Upper lobe of left lung (tissue), 6 donors: Measurements from ENCODE around the gene SMYD3. TPM values are rescaled to one million over a fixed set of nuclear protein-coding genes. Genes with fewer than 3 reads are reported as not detected.

Source experiments
- ATAC-seq, 2 donors: fragments of 200-7000 bp; cut with Tn5 transposase; one replicate each; pipeline ENCODE4 v1.9.1; 2022; ENCODE audit warnings: mild to moderate bottlenecking in 2 of 2, moderate library complexity in 2 of 2; ENCODE audit not compliant: low FRiP score in 2 of 2
- DNase-seq, 2 donors: peaks; one replicate each; pipeline ENCODE4 v3.0.0-alpha.2; 2019 to 2020
- H3K27ac ChIP-seq, 4 donors: fragments of 200-600 bp; sonication (generic); one replicate each; pipeline ENCODE4 v1.5.1; 2016 to 2019
- H3K27me3 ChIP-seq, 4 donors: fragments of 200-600 bp; sonication (generic); one replicate each; pipeline ENCODE4 v1.5.1; 2017 to 2019
- H3K36me3 ChIP-seq, 4 donors: fragments of 200-600 bp; sonication (generic); one replicate each; pipeline ENCODE4 v1.5.1; 2016 to 2019
- H3K4me1 ChIP-seq, 4 donors: fragments of 200-600 bp; sonication (generic); one replicate each; pipeline ENCODE4 v1.5.1; 2018 to 2019
- H3K4me3 ChIP-seq, 4 donors: fragments of 200-600 bp; sonication (generic); one replicate each; pipeline ENCODE4 v1.5.1; 2017 to 2019; ENCODE audit warnings: mild to moderate bottlenecking in 2 of 4, moderate library complexity in 1 of 4
- H3K9me3 ChIP-seq, 4 donors: fragments of 200-600 bp; sonication (generic); one replicate each; pipeline ENCODE4 v1.5.1; 2018 to 2019
- EP300 ChIP-seq, 4 donors: sonication (generic); formaldehyde crosslinking; IDR thresholded peaks; one replicate each; pipeline ENCODE4 v1.5.1; 2017; ENCODE audit warnings: antibody characterized with exemption in 4 of 4, control low read depth in 2 of 4
- POLR2A ChIP-seq, 4 donors: fragments of 450-650 bp; IDR thresholded peaks; one replicate each; pipeline ENCODE4 v1.5.1; 2016 to 2017; ENCODE audit warnings: antibody characterized with exemption in 4 of 4, mild to moderate bottlenecking in 2 of 4
- POLR2AphosphoS5 ChIP-seq, 2 donors: sonication (generic); formaldehyde crosslinking; IDR thresholded peaks; one replicate each; pipeline ENCODE4 v1.5.1; 2017; ENCODE audit warnings: antibody characterized with exemption in 2 of 2
- WGBS, 2 donors: methylation state at CpG; one replicate each; pipeline ENCODE4 v1.1.5; 2017 to 2018; 5-methylcytosine and 5-hydroxymethylcytosine counted together
- total RNA-seq, 6 donors: library from RNA; depleted of rRNA in 4 of 6; stranded (reverse); fragments of >200 nt in 4 of 6; gene quantifications; one replicate each; pipeline versions ENCODE4 v1.1.0 to v1.2.1, GENCODE V29; 2016 to 2021
- TF ChIP-seq, protein P1 (sequence below), 6 experiments: fragments of 450-650 bp in 4 of 6; fragments of 200-600 bp in 2 of 6; sonication (generic) in 2 of 6; IDR thresholded peaks; one replicate each; pipeline ENCODE4 v1.5.1; 2016 to 2019; ENCODE audit warnings: antibody characterized with exemption in 6 of 6
- donor health status: DM: no; HTN: no; CAD: no; lungs with moderate emphysema.
- donor health status: DM: no; HTN: yes; CAD: no; lungs with severe emphysema.

SMYD3 gene
- total RNA-seq, 6 donors from 2014 or later, result 22.7 to 109 (median 34.0) TPM

DNA sequence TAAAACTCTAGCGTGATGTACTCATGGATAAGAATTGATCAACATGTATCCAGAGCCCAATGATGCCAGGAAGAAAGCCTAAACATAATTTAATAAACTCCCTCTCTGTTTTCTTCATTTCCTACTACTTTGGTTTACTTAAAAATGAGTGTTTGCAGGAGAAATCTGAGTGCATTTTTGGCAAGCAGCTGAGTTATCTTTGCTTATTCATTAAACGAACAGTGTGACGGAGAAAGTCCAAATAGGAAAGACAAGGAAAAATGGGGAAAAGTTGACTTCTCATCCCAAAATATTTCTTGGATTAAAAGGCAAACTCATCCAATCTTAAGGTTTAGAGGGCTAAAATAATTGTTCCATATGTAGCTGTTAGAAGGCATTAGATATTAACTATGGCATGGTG, 496.7 kb downstream of the SMYD3 start:
- Histone ChIP-seq H3K36me3 (no peaks in the 10 kb centered on the region), H3K4me1 (peaks cover 0 to 15% (median 0%) of the 10 kb centered on the region in 4 donors), H3K27ac (no peak overlapping the region), H3K27me3 (no peaks in the 10 kb centered on the region), H3K4me3 (no peak overlapping the region), H3K9me3 (no peaks in the 10 kb centered on the region)
- 74 to 75% methylated on average over 3 of the region's 3 CpGs for WGBS, 2 donors
- no peak for DNase-seq
- ATAC-seq, result no peak
- TF ChIP-seq POLR2A (IDR thresholded peaks at IDR 0.05), result no peak
- TF ChIP-seq EP300 (IDR thresholded peaks at IDR 0.05), result no peak
- no peak for TF ChIP-seq POLR2AphosphoS5 (IDR thresholded peaks at IDR 0.05)
- TF ChIP-seq, protein P1, sequence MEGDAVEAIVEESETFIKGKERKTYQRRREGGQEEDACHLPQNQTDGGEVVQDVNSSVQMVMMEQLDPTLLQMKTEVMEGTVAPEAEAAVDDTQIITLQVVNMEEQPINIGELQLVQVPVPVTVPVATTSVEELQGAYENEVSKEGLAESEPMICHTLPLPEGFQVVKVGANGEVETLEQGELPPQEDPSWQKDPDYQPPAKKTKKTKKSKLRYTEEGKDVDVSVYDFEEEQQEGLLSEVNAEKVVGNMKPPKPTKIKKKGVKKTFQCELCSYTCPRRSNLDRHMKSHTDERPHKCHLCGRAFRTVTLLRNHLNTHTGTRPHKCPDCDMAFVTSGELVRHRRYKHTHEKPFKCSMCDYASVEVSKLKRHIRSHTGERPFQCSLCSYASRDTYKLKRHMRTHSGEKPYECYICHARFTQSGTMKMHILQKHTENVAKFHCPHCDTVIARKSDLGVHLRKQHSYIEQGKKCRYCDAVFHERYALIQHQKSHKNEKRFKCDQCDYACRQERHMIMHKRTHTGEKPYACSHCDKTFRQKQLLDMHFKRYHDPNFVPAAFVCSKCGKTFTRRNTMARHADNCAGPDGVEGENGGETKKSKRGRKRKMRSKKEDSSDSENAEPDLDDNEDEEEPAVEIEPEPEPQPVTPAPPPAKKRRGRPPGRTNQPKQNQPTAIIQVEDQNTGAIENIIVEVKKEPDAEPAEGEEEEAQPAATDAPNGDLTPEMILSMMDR (IDR thresholded peaks at IDR 0.05), result no peak

DNA sequence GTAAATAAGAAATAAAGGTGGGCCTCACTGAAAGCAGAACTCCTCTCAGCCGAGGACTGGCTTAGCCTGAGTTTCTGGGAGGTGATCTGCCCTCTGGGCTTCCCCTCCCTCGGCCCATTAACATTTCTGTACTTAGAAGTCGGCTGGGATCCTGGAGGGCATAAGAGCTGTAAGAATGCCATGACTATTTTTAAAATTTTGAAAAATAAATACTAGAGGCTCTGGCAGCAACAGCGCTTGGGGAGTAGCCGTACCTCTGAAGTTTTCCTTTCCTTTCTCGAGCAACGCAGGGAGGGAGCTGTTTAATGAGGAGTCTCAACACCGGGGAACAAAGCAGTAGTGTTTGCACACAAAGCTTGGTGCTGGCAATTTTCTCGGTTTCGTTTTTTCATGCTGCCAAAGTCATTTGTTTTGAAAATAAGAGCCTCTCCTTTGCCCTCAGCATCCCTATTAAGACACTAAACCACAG, 498.7 kb downstream of the SMYD3 start:
- DNase-seq, result peak in 1 of 2 donors; percentile 46
- ATAC-seq, result peak in 1 of 2 donors; percentile 78

GRCh38 chr1:246005067-246005466, 502.0 kb downstream of the SMYD3 start:
- H3K4me3 ChIP-seq, result no peak overlapping the region
- H3K27me3 ChIP-seq, result no peaks in the 10 kb centered on the region
- ATAC-seq (peak in 1 of 2 donors; percentile 75), DNase-seq (no peak)
- H3K4me1 ChIP-seq, result peaks cover 0 to 7% (median 0%) of the 10 kb centered on the region in 4 donors
- no peaks in the 10 kb centered on the region for H3K9me3 ChIP-seq
- H3K27ac ChIP-seq, result no peak overlapping the region
- no peaks in the 10 kb centered on the region for H3K36me3 ChIP-seq
- WGBS, 2 donors, result 73 to 79% methylated on average over 3 of the region's 3 CpGs
- TF ChIP-seq, protein P1 (IDR thresholded peaks at IDR 0.05), result no peak
- TF ChIP-seq POLR2AphosphoS5 (IDR thresholded peaks at IDR 0.05) (peak in 1 of 2 donors; percentile 20), EP300 (IDR thresholded peaks at IDR 0.05) (no peak), POLR2A (IDR thresholded peaks at IDR 0.05) (no peak)

More for the DNA sequence above, 498.7 kb downstream of the SMYD3 start:
- Histone ChIP-seq H3K27me3 (no peaks in the 10 kb centered on the region), H3K4me3 (peak overlapping the region in 3 of 4 donors; percentile 21 to 26 (median 22)), H3K36me3 (no peaks in the 10 kb centered on the region), H3K27ac (peak overlapping the region; percentile 7 to 53 (median 26)), H3K4me1 (peaks cover 0 to 15% (median 0%) of the 10 kb centered on the region in 4 donors), H3K9me3 (no peaks in the 10 kb centered on the region)
- WGBS, 2 donors, result 60 to 62% methylated on average over 10 of the region's 10 CpGs
- TF ChIP-seq POLR2AphosphoS5 (IDR thresholded peaks at IDR 0.05), result no peak
- TF ChIP-seq POLR2A (IDR thresholded peaks at IDR 0.05), result no peak
- TF ChIP-seq, protein P1 (IDR thresholded peaks at IDR 0.05), result no peak
- TF ChIP-seq EP300 (IDR thresholded peaks at IDR 0.05), result no peak

DNA sequence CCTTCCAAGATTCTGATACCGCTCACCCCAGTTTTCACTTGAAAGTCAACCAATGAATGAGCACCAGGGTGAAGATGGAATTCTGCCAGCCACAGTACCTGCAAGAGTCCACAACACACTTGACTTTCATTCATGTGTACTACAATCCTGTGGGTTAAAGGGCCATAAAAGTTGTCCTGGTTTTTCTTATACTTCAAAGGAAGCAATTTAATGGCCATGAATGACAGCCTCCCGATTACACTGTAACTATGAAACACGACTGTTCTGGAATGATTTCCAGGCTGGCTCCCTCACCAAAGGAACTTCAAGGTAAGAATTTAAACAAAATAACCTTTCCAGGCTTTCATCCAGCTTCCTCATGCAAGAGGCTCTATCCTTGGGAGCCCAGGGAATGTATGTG, 502.8 kb downstream of the SMYD3 start:
- no peak overlapping the region for H3K4me3 ChIP-seq
- ATAC-seq (no peak), DNase-seq (no peak)
- TF ChIP-seq EP300 (IDR thresholded peaks at IDR 0.05), result no peak
- TF ChIP-seq POLR2A (IDR thresholded peaks at IDR 0.05), result no peak
- TF ChIP-seq, protein P1 (IDR thresholded peaks at IDR 0.05), result no peak
- no peak for TF ChIP-seq POLR2AphosphoS5 (IDR thresholded peaks at IDR 0.05)
- H3K27me3 ChIP-seq, result no peaks in the 10 kb centered on the region
- no peak overlapping the region for H3K27ac ChIP-seq
- no peaks in the 10 kb centered on the region for H3K9me3 ChIP-seq
- H3K4me1 ChIP-seq, result peaks cover 0 to 7% (median 0%) of the 10 kb centered on the region in 4 donors
- 70 to 88% methylated on average over 3 of the region's 3 CpGs for WGBS, 2 donors
- no peaks in the 10 kb centered on the region for H3K36me3 ChIP-seq

- H3K27me3 ChIP-seq, result no peaks in the 10 kb centered on the region
- no peak for DNase-seq
- TF ChIP-seq POLR2AphosphoS5 (IDR thresholded peaks at IDR 0.05) (no peak), POLR2A (IDR thresholded peaks at IDR 0.05) (no peak), EP300 (IDR thresholded peaks at IDR 0.05) (no peak)
- TF ChIP-seq, protein P1 (IDR thresholded peaks at IDR 0.05), result peak in 1 of 6 experiments; percentile 7
- 51 to 57% methylated on average over 2 of the region's 2 CpGs for WGBS, 2 donors
- no peak overlapping the region for H3K4me3 ChIP-seq
- no peaks in the 10 kb centered on the region for H3K36me3 ChIP-seq
- H3K9me3 ChIP-seq, result no peaks in the 10 kb centered on the region
- H3K27ac ChIP-seq, result no peak overlapping the region
- peaks cover 0 to 6% (median 0%) of the 10 kb centered on the region in 4 donors for H3K4me1 ChIP-seq
- ATAC-seq, result no peak
Observed at GRCh38 chr1:246003442-246003730, 503.7 kb downstream of the SMYD3 start.
